Liver (tissue), 9 donors: ENCODE measurements around the gene CD247. TPM values are rescaled to one million over a fixed set of nuclear protein-coding genes. Genes with fewer than 3 reads are reported as not detected.
A peak's percentile ranks its signal among the peaks of the same experiment; 100 is the strongest.

Experiments
- DNase-seq: peaks from one replicate; pipeline ENCODE4 v3.0.0-alpha.2; 2017; ENCODE audit warnings: low spot score
- H3K27ac ChIP-seq, 2 donors: one replicate each; pipeline ENCODE4 v1.7.0; 2013; ENCODE audit warnings: inconsistent platforms in 2 of 2, low read length in 2 of 2, control low read depth in 1 of 2, low read depth in 1 of 2, mild to moderate bottlenecking in 1 of 2
- H3K27me3 ChIP-seq, 4 donors: one replicate each; pipeline versions ENCODE4 v1.6.1 to v1.7.0; 2013; ENCODE audit warnings: low read length in 3 of 4, inconsistent platforms in 1 of 4, mild to moderate bottlenecking in 1 of 4, moderate library complexity in 1 of 4; ENCODE audit not compliant: control insufficient read depth in 4 of 4, insufficient read depth in 4 of 4
- H3K36me3 ChIP-seq, 4 donors: one replicate each; pipeline versions ENCODE4 v1.6.1 to v1.7.0; 2013; ENCODE audit warnings: low read length in 3 of 4, mild to moderate bottlenecking in 3 of 4, low read depth in 1 of 4, moderate library complexity in 1 of 4; ENCODE audit not compliant: control insufficient read depth in 4 of 4, insufficient read depth in 3 of 4
- H3K4me1 ChIP-seq, 4 donors: one replicate each; pipeline versions ENCODE4 v1.6.1 to v1.7.0; 2013; ENCODE audit warnings: low read length in 3 of 4, mild to moderate bottlenecking in 3 of 4, moderate library complexity in 1 of 4; ENCODE audit not compliant: control insufficient read depth in 4 of 4, insufficient read depth in 4 of 4
- H3K4me3 ChIP-seq, 3 donors: one replicate each; pipeline versions ENCODE4 v1.6.1 to v1.7.0; 2013; ENCODE audit warnings: low read length in 3 of 3, control low read depth in 1 of 3, low read depth in 1 of 3, mild to moderate bottlenecking in 1 of 3
- H3K9ac ChIP-seq, 2 donors: one replicate each; pipeline ENCODE4 v1.7.0; 2013; ENCODE audit warnings: low read length in 2 of 2, mild to moderate bottlenecking in 2 of 2, moderate library complexity in 2 of 2, control low read depth in 1 of 2, low read depth in 1 of 2
- H3K9me3 ChIP-seq, 4 donors: one replicate each; pipeline versions ENCODE4 v1.6.1 to v1.7.0; 2013; ENCODE audit warnings: low read length in 3 of 4; ENCODE audit not compliant: control insufficient read depth in 4 of 4
- ATF3 ChIP-seq: IDR thresholded peaks from 2 replicates; pipeline ENCODE4 v1.6.1; 2016; ENCODE audit warnings: antibody characterized with exemption
- CTCF ChIP-seq: fragments of 150-350 bp; IDR thresholded peaks from 2 replicates; pipeline ENCODE4 v1.5.1; 2017; ENCODE audit warnings: improper control_type of control experiment, low read depth, low read length; ENCODE audit not compliant: missing input control
- EGR1 ChIP-seq, 2 donors: IDR thresholded peaks; 2 replicates each; pipeline ENCODE4 v1.6.1; 2016 to 2018; ENCODE audit warnings: antibody characterized with exemption in 2 of 2, low read depth in 2 of 2
- FOXA1 ChIP-seq: IDR thresholded peaks from 2 replicates; pipeline ENCODE4 v1.6.1; 2016; ENCODE audit warnings: antibody characterized with exemption
- FOXA2 ChIP-seq: IDR thresholded peaks from 2 replicates; pipeline ENCODE4 v1.6.1; 2016; ENCODE audit warnings: antibody characterized with exemption
- GABPA ChIP-seq, 2 donors: IDR thresholded peaks in 1 of 2; conservative IDR thresholded peaks in 1 of 2; 2 replicates each; pipeline ENCODE4 v1.6.1; 2016; ENCODE audit warnings: antibody characterized with exemption in 2 of 2, mild to moderate bottlenecking in 1 of 2, moderate library complexity in 1 of 2
- HNF4A ChIP-seq, 2 donors: conservative IDR thresholded peaks; 2 replicates each; pipeline ENCODE4 v1.6.1; 2016; ENCODE audit warnings: antibody characterized with exemption in 2 of 2, mild to moderate bottlenecking in 2 of 2
- HNF4G ChIP-seq: IDR thresholded peaks from 2 replicates; pipeline ENCODE4 v1.6.1; 2016; ENCODE audit warnings: antibody characterized with exemption
- JUND ChIP-seq, 2 donors: IDR thresholded peaks; 2 replicates each; pipeline ENCODE4 v1.6.1; 2016; ENCODE audit warnings: antibody characterized with exemption in 2 of 2
- NR2F2 ChIP-seq: IDR thresholded peaks from 2 replicates; pipeline ENCODE4 v1.6.1; 2016; ENCODE audit warnings: antibody characterized with exemption
- RAD21 ChIP-seq, 2 donors: IDR thresholded peaks; 2 replicates each; pipeline ENCODE4 v1.6.1; 2016; ENCODE audit warnings: antibody characterized with exemption in 2 of 2, mild to moderate bottlenecking in 2 of 2
- REST ChIP-seq: IDR thresholded peaks from 2 replicates; pipeline ENCODE4 v1.6.1; 2016; ENCODE audit warnings: antibody characterized with exemption, mild to moderate bottlenecking
- RXRA ChIP-seq, 2 donors: IDR thresholded peaks; 2 replicates each; pipeline ENCODE4 v1.6.1; 2017 to 2018; ENCODE audit warnings: antibody characterized with exemption in 2 of 2, mild to moderate bottlenecking in 1 of 2
- TAF1 ChIP-seq: conservative IDR thresholded peaks from 2 replicates; pipeline ENCODE4 v1.6.1; 2016; ENCODE audit warnings: antibody characterized with exemption, mild to moderate bottlenecking
- YY1 ChIP-seq: IDR thresholded peaks from 2 replicates; pipeline ENCODE4 v1.6.1; 2016; ENCODE audit warnings: antibody characterized with exemption, mild to moderate bottlenecking
- ZBTB33 ChIP-seq: IDR thresholded peaks from 2 replicates; pipeline ENCODE4 v1.6.1; 2016; ENCODE audit warnings: antibody characterized with exemption
- WGBS: extraction: QIAGEN DNeasy Blood & Tissue Kit; methylation state at CpG from one replicate; pipeline ENCODE4 v1.1.7; 2013; 5-methylcytosine and 5-hydroxymethylcytosine counted together
- polyA plus RNA-seq, 2 donors: library from polyadenylated mRNA; stranded (reverse) in 1 of 2; unstranded in 1 of 2; fragments of 200-250 nt in 1 of 2; fragments of >200 nt in 1 of 2; fragmentation: Nextera tagmentation in 1 of 2; extraction: Ambion mirVana in 1 of 2; gene quantifications; one replicate each; pipeline versions ENCODE4 v1.2.1 to v1.2.3, GENCODE V29; 2013 to 2015
- total RNA-seq, 2 donors: library from RNA; depleted of rRNA; stranded (reverse); fragments of >200 nt; gene quantifications; one replicate each; pipeline ENCODE4 v1.2.3, GENCODE V29; 2014
- TF ChIP-seq, protein P1 (sequence below): IDR thresholded peaks from 2 replicates; pipeline ENCODE4 v1.6.1; 2016; ENCODE audit warnings: antibody characterized with exemption
- donor health status: healthy.
- donor health status: healthy.
- donor health status: healthy.
- donor health status: healthy.
- donor health status: healthy.

Gene CD247
- total and polyA plus RNA-seq, 4 donors: 0.61 to 2.2 (median 1.6) TPM

DNA sequence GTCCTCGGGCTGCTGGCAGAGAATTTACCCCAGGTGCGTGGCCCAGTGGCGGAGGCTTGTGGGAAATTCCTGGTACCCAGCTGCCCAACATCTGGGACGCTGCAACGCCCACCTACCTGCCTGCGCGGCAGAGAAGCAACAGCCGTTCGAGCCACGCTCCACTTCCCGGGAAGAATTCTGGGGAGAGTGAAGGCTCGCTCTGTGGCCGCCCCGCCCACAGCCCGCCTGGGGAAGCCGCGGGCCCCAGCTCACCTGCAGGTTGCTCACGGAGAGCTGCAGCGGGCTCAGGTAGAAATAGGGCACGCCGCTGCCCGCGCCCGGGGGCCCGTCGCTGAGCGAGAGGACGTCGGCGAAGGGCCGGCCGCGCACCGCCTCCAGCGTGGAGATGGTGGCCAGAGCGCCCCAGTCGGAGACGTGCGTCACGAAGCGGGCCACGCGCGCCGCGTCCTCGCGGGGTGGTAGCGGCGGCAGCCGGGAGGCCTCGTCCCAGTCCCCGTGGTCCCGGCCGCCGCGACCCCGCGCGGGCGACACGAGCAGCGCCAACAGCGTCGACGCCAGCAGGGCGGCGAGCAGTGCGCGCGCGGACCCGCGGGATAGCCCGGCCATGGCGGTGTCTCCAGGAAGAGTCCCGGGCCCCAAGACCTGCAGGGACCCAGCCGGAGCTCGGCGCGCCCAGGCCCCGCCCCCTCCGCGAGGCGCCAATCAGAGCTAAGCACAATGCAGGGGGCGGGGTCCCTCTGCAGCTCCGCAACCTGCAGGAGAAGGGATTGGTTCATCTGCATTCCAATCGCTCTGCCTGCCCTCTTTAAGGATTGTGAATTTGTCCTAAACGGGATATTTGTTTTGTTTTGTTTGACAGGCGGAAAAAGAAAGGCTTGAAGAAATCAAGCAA, 35.1 kb upstream of the CD247 start, which contains the start of gene CREG1 (continued):
- peak; percentile 57 for TF ChIP-seq REST
- TF ChIP-seq, protein P1, sequence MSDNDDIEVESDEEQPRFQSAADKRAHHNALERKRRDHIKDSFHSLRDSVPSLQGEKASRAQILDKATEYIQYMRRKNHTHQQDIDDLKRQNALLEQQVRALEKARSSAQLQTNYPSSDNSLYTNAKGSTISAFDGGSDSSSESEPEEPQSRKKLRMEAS: no peak
- TF ChIP-seq GABPA (IDR thresholded peaks at IDR 0.05 in 1 of 2, conservative IDR thresholded peaks at IDR 0.05 in 1 of 2): no peak
- TF ChIP-seq RAD21 (IDR thresholded peaks at IDR 0.05): peak in 1 of 2 donors; percentile 9
- peak in 1 of 2 donors; percentile 45 for TF ChIP-seq RXRA (IDR thresholded peaks at IDR 0.05)
- TF ChIP-seq FOXA1: no peak

GRCh38 chr1:167551362-167551761, 33.0 kb upstream of the CD247 start:
- H3K9ac ChIP-seq: no peak overlapping the region
- peaks cover 0 to 3% (median 0%) of the 10 kb centered on the region in 4 donors for H3K36me3 ChIP-seq
- WGBS: 93% methylated on average over 1 of the region's 1 CpG
- H3K27ac ChIP-seq: no peak overlapping the region
- DNase-seq: no peak
- no peak overlapping the region for H3K4me3 ChIP-seq
- no peaks in the 10 kb centered on the region for H3K9me3 ChIP-seq
- H3K27me3 ChIP-seq: no peaks in the 10 kb centered on the region
- H3K4me1 ChIP-seq: peaks cover 11 to 25% (median 19%) of the 10 kb centered on the region in 4 donors
- TF ChIP-seq GABPA (IDR thresholded peaks at IDR 0.05 in 1 of 2, conservative IDR thresholded peaks at IDR 0.05 in 1 of 2) (no peak), REST (no peak), FOXA2 (no peak), ZBTB33 (no peak), JUND (IDR thresholded peaks at IDR 0.05) (no peak), YY1 (no peak), TAF1 (no peak), NR2F2 (no peak), RXRA (IDR thresholded peaks at IDR 0.05) (no peak), ATF3 (no peak), FOXA1 (no peak), EGR1 (IDR thresholded peaks at IDR 0.05; ENCODE audit: low read depth in 2 of 2) (no peak), CTCF (no peak), HNF4A (conservative IDR thresholded peaks at IDR 0.05) (no peak), HNF4G (no peak)
- TF ChIP-seq, protein P1: no peak
